K562 (cell line): Measurements from ENCODE around the gene ZNF791. TPM values are rescaled to one million over a fixed set of nuclear protein-coding genes. Genes with fewer than 3 reads are reported as not detected.

ENCODE experiments used
- ATAC-seq: fragments of 200-7000 bp; cut with Tn5 transposase; 3 replicates; pipeline ENCODE4 v1.9.1; 2020; ENCODE audit warnings: moderate library complexity
- BruUV-seq: library from RNA; stranded (reverse); fragments of 400-500 nt; replicated peaks from 2 replicates; lab custom pipeline; 2021; lab: Mats Ljungman, UMichigan
- CTCF ChIA-PET: fragments of 300-600 bp; formaldehyde crosslinking; extraction: SDS; loops from one replicate; lab custom pipeline; 2021; ENCODE audit warnings: low intra/inter-chr PET ratio; lab: Yijun Ruan, JAX
- POLR2A ChIA-PET: fragments of 300-600, 350-650 bp; sonication (Branson Sonifier 250); formaldehyde crosslinking; extraction: SDS; loops from one replicate; lab custom pipeline; 2021; ENCODE audit warnings: antibody characterized with exemption, inconsistent platforms; lab: Yijun Ruan, JAX
- DNase-seq, 4 experiments: peaks; one replicate each; pipeline versions ENCODE4 v3.0.0 to v3.0.0-alpha.2; 2011 to 2018; ENCODE audit warnings: low spot score in 3 of 4, mixed read lengths in 3 of 4; ENCODE audit errors: extremely low read depth in 1 of 4
- FAIRE-seq: peaks from 2 replicates; lab custom pipeline; 2011; peaks lifted over from hg19 to GRCh38; lab: Jason Lieb, UNC
- H2AFZ ChIP-seq: 2 replicates; pipeline ENCODE4 v1.6.0; 2011; ENCODE audit warnings: low read depth, low read length, control low read depth, inconsistent platforms
- H3K27ac ChIP-seq: fragments of 200-600 bp; 3 replicates; pipeline ENCODE4 v1.8.0; 2011; ENCODE audit warnings: low read depth, mild to moderate bottlenecking, control low read depth, inconsistent platforms, low read length, moderate library complexity, mixed read lengths; ENCODE audit errors: extremely low read depth
- H3K27me3 ChIP-seq, 2 experiments: fragments of 300-600 bp in 1 of 2; 2 replicates in 1 of 2; 3 replicates in 1 of 2; pipeline versions ENCODE4 v1.6.0 to v1.8.0; 2011; ENCODE audit warnings: inconsistent platforms in 2 of 2, low read length in 2 of 2, mild to moderate bottlenecking in 1 of 2, mixed read lengths in 1 of 2, moderate library complexity in 1 of 2; ENCODE audit not compliant: control insufficient read depth in 2 of 2, insufficient read depth in 2 of 2
- H3K36me3 ChIP-seq: fragments of 300-600 bp; 3 replicates; pipeline ENCODE4 v1.8.0; 2011; ENCODE audit warnings: mild to moderate bottlenecking, low read length, inconsistent platforms; ENCODE audit not compliant: control insufficient read depth, insufficient read depth
- H3K4me1 ChIP-seq, 2 experiments: fragments of 200-600 bp in 1 of 2; replicated peaks in 1 of 2; 2 replicates in 1 of 2; 3 replicates in 1 of 2; pipeline versions ENCODE4 v1.5.1 to v1.8.0; 2011; ENCODE audit warnings: inconsistent platforms in 2 of 2, low read length in 2 of 2, mild to moderate bottlenecking in 1 of 2, mixed read lengths in 1 of 2, moderate library complexity in 1 of 2; ENCODE audit not compliant: control insufficient read depth in 2 of 2, insufficient read depth in 2 of 2
- H3K4me2 ChIP-seq: 2 replicates; pipeline ENCODE4 v1.6.1; 2011; ENCODE audit warnings: low read length, control low read depth, inconsistent platforms, mixed read lengths; ENCODE audit not compliant: insufficient read depth
- H3K4me3 ChIP-seq: fragments of 200-600 bp; sonication (generic), shearing (Covaris generic); 2 replicates; pipeline ENCODE4 v1.5.1; 2016; ENCODE audit warnings: control low read depth, inconsistent platforms
- H3K79me2 ChIP-seq: fragments of 200-600 bp; 3 replicates; pipeline ENCODE4 v1.8.0; 2011; ENCODE audit warnings: low read length, inconsistent platforms; ENCODE audit not compliant: control insufficient read depth, insufficient read depth
- H3K9ac ChIP-seq, 2 experiments: 2 replicates each; pipeline versions ENCODE4 v1.6.0 to v1.6.1; 2011; ENCODE audit warnings: low read depth in 2 of 2, low read length in 2 of 2, control low read depth in 1 of 2, inconsistent platforms in 1 of 2, mild to moderate bottlenecking in 1 of 2, mixed read lengths in 1 of 2; ENCODE audit not compliant: insufficient read depth in 1 of 2
- H3K9me1 ChIP-seq: one replicate; pipeline ENCODE4 v1.6.0; 2011; ENCODE audit warnings: inconsistent platforms, mild to moderate bottlenecking, low read length, moderate library complexity; ENCODE audit not compliant: control insufficient read depth, insufficient read depth
- H3K9me3 ChIP-seq: replicated peaks from 2 replicates; pipeline ENCODE4 v1.5.1; 2011; ENCODE audit warnings: low read depth, low read length, inconsistent platforms; ENCODE audit not compliant: control insufficient read depth, insufficient read depth
- H4K20me1 ChIP-seq: replicated peaks from 2 replicates; pipeline ENCODE4 v1.6.1; 2011; ENCODE audit warnings: low read length, inconsistent platforms, mixed read lengths; ENCODE audit not compliant: control insufficient read depth, insufficient read depth
- AFF1 ChIP-seq, 2 experiments: fragments of 450-650 bp; IDR thresholded peaks; 2 replicates each; pipeline ENCODE4 v1.6.1; 2018; ENCODE audit warnings: mild to moderate bottlenecking in 2 of 2, low read depth in 1 of 2; ENCODE audit not compliant: partially characterized antibody in 2 of 2
- E2F8 ChIP-seq: fragments of 450-650 bp; IDR thresholded peaks from 2 replicates; pipeline ENCODE4 v1.7.1; 2018; ENCODE audit warnings: mild to moderate bottlenecking, low read depth; ENCODE audit not compliant: partially characterized antibody
- EP400 ChIP-seq: fragments of 450-650 bp; IDR thresholded peaks from 2 replicates; pipeline ENCODE4 v1.6.1; 2017; ENCODE audit warnings: antibody characterized with exemption, mild to moderate bottlenecking, moderate library complexity
- RAD51 ChIP-seq: fragments of 450-650 bp; IDR thresholded peaks from 2 replicates; pipeline ENCODE4 v1.7.1; 2016; ENCODE audit warnings: low read depth, mild to moderate bottlenecking, borderline replicate concordance
- SMARCE1 ChIP-seq: fragments of 450-650 bp; IDR thresholded peaks from 2 replicates; pipeline ENCODE4 v1.7.1; 2016; ENCODE audit warnings: mild to moderate bottlenecking
- TSHZ1 ChIP-seq: fragments of 250-450 bp; sonication (Bioruptor Pico); IDR thresholded peaks from 2 replicates; pipeline ENCODE4 v1.4.0; 2020; ENCODE audit warnings: mild to moderate bottlenecking, moderate library complexity
- ZBTB33 ChIP-seq: sonication (generic); formaldehyde crosslinking; IDR thresholded peaks from 2 replicates; pipeline ENCODE4 v1.8.1; 2023; ENCODE audit warnings: mild to moderate bottlenecking, missing genetic modification reagents
- WGBS: fragments of 100-300 bp; shearing (Covaris generic); methylation state at CpG from one replicate; pipeline ENCODE4 v1.1.6; 2016; ENCODE audit warnings: low coverage, mixed read lengths; ENCODE audit not compliant: insufficient coverage; ENCODE audit errors: missing lambda C conversion rate; 5-methylcytosine and 5-hydroxymethylcytosine counted together
- in situ Hi-C: fragments of 300-500 bp; cut with MboI; formaldehyde crosslinking; loops from 4 replicates; pipeline ENCODE4 v1.15.0; 2018; ENCODE audit warnings: inconsistent platforms, mixed read lengths
- intact Hi-C: fragments of 100-400 bp; cut with micrococcal nuclease; formaldehyde crosslinking; loops from 2 replicates; pipeline ENCODE4 v1.14.2; 2022
- polyA plus RNA-seq, 8 experiments: library from polyadenylated mRNA; depleted of rRNA in 4 of 8; stranded (reverse) in 5 of 8; unstranded in 3 of 8; fragments of >200 nt; fragmentation: Nextera tagmentation in 2 of 8; fragmentation: Illumina TruSeq in 1 of 8; extraction: Ambion mirVana in 2 of 8; extraction: Trizol in 1 of 8; gene quantifications; 2 replicates each; pipeline versions ENCODE4 v1.2.1 to v1.2.3, GENCODE V29; 2011 to 2014; ENCODE audit warnings: inconsistent platforms in 1 of 8, missing spikeins in 1 of 8
- total RNA-seq, 7 experiments: library from RNA; depleted of rRNA in 6 of 7; stranded (reverse); fragments of >200 nt in 6 of 7; fragmentation: Illumina TruSeq in 2 of 7; extraction: Trizol in 2 of 7; gene quantifications; 2 replicates each; pipeline versions ENCODE4 v1.2.1 to v1.2.3, GENCODE V29; 2011 to 2021; ENCODE audit warnings: low replicate concordance in 1 of 7

Gene ZNF791
- total and polyA plus RNA-seq, 9 of the 15 experiments (the other 6 are each of a cell fraction or from before 2014, with no cell fraction given), result 7.8 to 22.7 (median 13.1) TPM

GRCh38 chr19:12567951-12568350 is 42.8 kb upstream of the ZNF791 start (continued):
- TF ChIP-seq E2F8 (no peak), SMARCE1 (no peak)

- H3K27ac ChIP-seq, result no peak overlapping the region
- intact Hi-C loops, result no loop called here
- ChIA-PET CTCF (no interaction called here), POLR2A (no interaction called here)
- in situ Hi-C loops, result no loop called here
- H3K9ac ChIP-seq, result no peak overlapping the region
- H3K4me2 ChIP-seq, result no peak overlapping the region
- peaks cover 1% of the 10 kb centered on the region; the same call in 1 of the 2 replicates for H3K9me3 ChIP-seq
- no peaks in the 10 kb centered on the region; the same call in 2 of the 3 replicates for H3K36me3 ChIP-seq
- no peaks in the 10 kb centered on the region for H3K27me3 ChIP-seq
- H2AFZ ChIP-seq, result no peak overlapping the region
- 45% methylated on average over 7 of the region's 7 CpGs for WGBS
- H3K4me1 ChIP-seq, result no peaks in the 10 kb centered on the region; a peak in 1 of 5 replicates
- no peak for ATAC-seq
- no peak for DNase-seq
- FAIRE-seq, result no peak
- no peaks in the 10 kb centered on the region for H4K20me1 ChIP-seq
- H3K79me2 ChIP-seq, result no peaks in the 10 kb centered on the region
- H3K4me3 ChIP-seq, result no peak overlapping the region
- H3K9me1 ChIP-seq, result no peaks in the 10 kb centered on the region
- no TSS peak for BruUV-seq
- TF ChIP-seq AFF1 (IDR thresholded peaks at IDR 0.05; ENCODE audit: low read depth in 1 of 2, partially characterized antibody in 2 of 2), result no peak
- no peak for TF ChIP-seq RAD51
- no peak for TF ChIP-seq TSHZ1 (CRISPR knock-in tag)
- no peak for TF ChIP-seq ZBTB33 (CRISPR knock-in tag)
- TF ChIP-seq EP400, result no peak
These were observed 36.7 kb upstream of the ZNF791 start for GRCh38 chr19:12574036-12574435.
